Measurements from ENCODE around the gene AK4.
"Not testable (repeated sequence)": the region's sequence is repeated elsewhere in the genome, so short reads cannot be mapped to it uniquely, and the experiment has no call there.

Gene AK4

GRCh38 chr1:65151641-65152040 lies 3.6 kb downstream of the AK4 start:
- DNase-seq: no peak

- no peak for DNase-seq
These were observed 5.6 kb downstream of the AK4 start for GRCh38 chr1:65153635-65154034.

- DNase-seq: no peak
These were observed 9.0 kb downstream of the AK4 start for GRCh38 chr1:65156910-65157545.

- no peak for DNase-seq
These were observed 9.5 kb downstream of the AK4 start for GRCh38 chr1:65157546-65157941.

GRCh38 chr1:65159291-65159688 lies 11.3 kb downstream of the AK4 start:
- DNase-seq: not testable (repeated sequence)

- DNase-seq: no peak
These were observed 12.0 kb downstream of the AK4 start for GRCh38 chr1:65159801-65160523.

GRCh38 chr1:65163201-65163805 lies 15.3 kb downstream of the AK4 start:
- DNase-seq: no peak

- not testable (repeated sequence) for DNase-seq
These were observed 16.1 kb downstream of the AK4 start for GRCh38 chr1:65164101-65164500.

- no peak for DNase-seq
These were observed 16.6 kb downstream of the AK4 start for GRCh38 chr1:65164633-65165032.

- DNase-seq: no peak
These were observed 17.4 kb downstream of the AK4 start for GRCh38 chr1:65165269-65165993.

GRCh38 chr1:65166572-65167305 lies 18.7 kb downstream of the AK4 start:
- no peak for DNase-seq

GRCh38 chr1:65167586-65168242 lies 19.7 kb downstream of the AK4 start:
- no peak for DNase-seq

GRCh38 chr1:65168867-65169266 lies 20.9 kb downstream of the AK4 start:
- no peak for DNase-seq

GRCh38 chr1:65170511-65171142 lies 22.6 kb downstream of the AK4 start:
- no peak for DNase-seq

- no peak for DNase-seq
These were observed 25.1 kb downstream of the AK4 start for GRCh38 chr1:65172936-65173690.

- no peak for DNase-seq
These were observed 26.6 kb downstream of the AK4 start for GRCh38 chr1:65174585-65174984.

GRCh38 chr1:65175171-65176055 lies 27.4 kb downstream of the AK4 start:
- DNase-seq: no peak

- no peak for DNase-seq
These were observed 28.1 kb downstream of the AK4 start for GRCh38 chr1:65176056-65176450.

GRCh38 chr1:65176591-65176990 lies 28.6 kb downstream of the AK4 start:
- no peak for DNase-seq

GRCh38 chr1:65177457-65177856 lies 29.5 kb downstream of the AK4 start:
- DNase-seq: no peak

All from CD4-positive, alpha-beta T cell treated with Interleukin-17A for 1 hour (primary cell).